SH-SY5Y (cell line): Measurements from ENCODE around the gene DNAI2.

ENCODE experiments used
- GATA2 ChIP-seq: IDR thresholded peaks from 2 replicates; pipeline ENCODE4 v1.6.1; 2011; ENCODE audit warnings: mild to moderate bottlenecking, low read depth, low read length
- GATA3 ChIP-seq: IDR thresholded peaks from 2 replicates; pipeline ENCODE4 v1.6.1; 2011; ENCODE audit warnings: low read depth, mild to moderate bottlenecking, low read length, moderate library complexity

DNA sequence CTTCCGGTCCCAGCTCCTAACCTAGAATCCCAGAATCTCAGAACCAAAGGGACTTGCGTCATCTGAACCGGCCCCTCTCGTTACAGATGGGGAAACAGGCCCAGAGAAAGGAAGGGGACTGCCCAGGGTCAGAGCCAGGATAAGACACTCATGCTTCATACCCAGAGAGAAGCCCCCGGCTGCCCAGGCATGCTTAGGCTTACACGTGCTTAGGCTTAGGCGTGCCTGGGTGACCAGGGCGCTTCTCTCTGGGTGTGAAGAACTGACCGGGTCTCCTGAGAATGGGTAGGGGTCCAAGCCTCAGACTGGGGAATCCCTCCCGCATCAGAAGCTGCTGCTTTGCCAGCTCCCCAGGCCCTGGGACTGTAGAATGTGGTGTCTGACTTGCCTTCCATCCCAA, 29.9 kb upstream of the DNAI2 start:
- no peak for TF ChIP-seq GATA2
- no peak for TF ChIP-seq GATA3
